HTR-8/SVneo (cell line): ENCODE measurements around the gene RPS14.
A peak's percentile ranks its signal among the peaks of the same experiment; 100 is the strongest.

ENCODE experiments used
- DNase-seq: peaks from one replicate; pipeline ENCODE4 v3.0.0; 2011; ENCODE audit warnings: low spot score, mixed read lengths; ENCODE audit not compliant: insufficient read length
- FAIRE-seq: peaks from 2 replicates; lab custom pipeline; 2011; peaks lifted over from hg19 to GRCh38; lab: Jason Lieb, UNC

Gene RPS14

DNA sequence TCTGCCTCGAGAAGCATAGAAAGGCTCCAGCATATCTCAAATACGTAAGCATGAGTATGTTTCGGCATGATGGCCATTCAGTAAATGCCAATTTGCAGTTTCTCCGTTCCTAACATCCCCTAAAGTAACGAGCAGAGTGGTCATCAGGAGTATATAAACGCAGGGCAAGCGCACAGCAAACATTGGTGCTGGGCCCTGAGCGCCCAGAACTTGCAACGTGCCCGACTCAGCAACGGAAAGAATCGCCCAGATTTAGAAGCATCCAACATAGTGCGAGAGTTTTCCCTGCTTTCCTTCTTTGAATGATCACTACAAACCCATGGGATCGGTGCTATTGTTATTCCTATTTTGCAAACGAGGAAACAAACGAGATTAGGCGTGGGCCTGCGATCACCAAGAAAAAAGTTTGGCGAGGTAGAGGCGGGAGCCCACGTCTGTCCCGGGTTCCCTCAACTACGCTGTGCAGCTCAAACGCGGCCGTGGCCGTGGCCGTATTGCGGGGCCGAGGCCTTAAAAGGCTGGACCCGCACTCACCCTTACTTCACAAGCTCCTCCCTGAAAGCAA is 505 bp downstream of the RPS14 start:
- no peak for FAIRE-seq
- DNase-seq, result peak; percentile 40

- DNase-seq (no peak), FAIRE-seq (no peak)
Observed at GRCh38 chr5:150448334-150448733, 1.2 kb downstream of the RPS14 start.

- no peak for FAIRE-seq
- DNase-seq, result no peak
Observed at GRCh38 chr5:150447188-150447587, 2.4 kb downstream of the RPS14 start.

DNA sequence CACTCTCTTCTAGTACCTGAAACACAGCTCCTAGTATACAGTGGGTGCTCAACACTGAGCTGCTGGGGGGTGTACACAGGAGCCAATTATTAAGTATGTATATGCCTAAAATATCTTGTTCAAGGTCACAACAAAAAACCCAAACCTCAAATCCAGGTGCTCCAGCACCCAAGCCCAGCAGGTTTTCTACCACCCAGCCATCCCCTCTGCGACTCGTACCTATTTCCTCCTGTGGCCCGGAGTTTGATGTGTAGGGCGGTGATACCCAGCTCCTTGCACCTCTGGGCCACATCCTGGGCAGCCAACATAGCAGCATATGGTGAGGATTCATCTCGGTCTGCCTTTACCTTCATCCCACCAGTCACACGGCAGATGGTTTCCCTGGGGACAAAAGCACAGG is 3.0 kb downstream of the RPS14 start:
- DNase-seq, result no peak
- no peak for FAIRE-seq

- FAIRE-seq, result no peak
- no peak for DNase-seq
Observed at GRCh38 chr5:150446088-150446487, 3.5 kb downstream of the RPS14 start.

DNA sequence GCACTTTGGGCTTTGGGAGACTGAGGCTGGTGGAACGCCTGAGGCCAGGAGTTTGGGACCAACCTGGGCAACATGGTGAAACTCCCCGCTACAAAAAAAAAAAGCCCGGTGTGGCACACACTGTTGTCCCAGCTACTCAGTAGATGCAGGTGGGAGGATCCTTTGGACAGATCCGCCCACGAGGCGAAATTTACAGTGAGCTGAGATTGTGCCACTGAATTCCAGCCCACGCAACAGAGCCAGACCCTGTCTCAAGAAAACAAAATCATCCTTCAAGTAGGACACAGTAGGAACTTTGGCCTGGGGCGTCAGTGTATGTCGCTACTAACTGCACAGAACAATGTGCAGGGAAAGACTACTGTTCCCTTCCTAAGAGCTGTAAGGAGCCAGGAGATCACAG is 4.8 kb downstream of the RPS14 start:
- DNase-seq (no peak), FAIRE-seq (no peak)

- FAIRE-seq, result no peak
- DNase-seq, result no peak
Observed at GRCh38 chr5:150443242-150444075, 6.1 kb downstream of the RPS14 start.

- no peak for FAIRE-seq
- DNase-seq, result no peak
Observed at GRCh38 chr5:150442699-150443080, 6.8 kb downstream of the RPS14 start.

DNA sequence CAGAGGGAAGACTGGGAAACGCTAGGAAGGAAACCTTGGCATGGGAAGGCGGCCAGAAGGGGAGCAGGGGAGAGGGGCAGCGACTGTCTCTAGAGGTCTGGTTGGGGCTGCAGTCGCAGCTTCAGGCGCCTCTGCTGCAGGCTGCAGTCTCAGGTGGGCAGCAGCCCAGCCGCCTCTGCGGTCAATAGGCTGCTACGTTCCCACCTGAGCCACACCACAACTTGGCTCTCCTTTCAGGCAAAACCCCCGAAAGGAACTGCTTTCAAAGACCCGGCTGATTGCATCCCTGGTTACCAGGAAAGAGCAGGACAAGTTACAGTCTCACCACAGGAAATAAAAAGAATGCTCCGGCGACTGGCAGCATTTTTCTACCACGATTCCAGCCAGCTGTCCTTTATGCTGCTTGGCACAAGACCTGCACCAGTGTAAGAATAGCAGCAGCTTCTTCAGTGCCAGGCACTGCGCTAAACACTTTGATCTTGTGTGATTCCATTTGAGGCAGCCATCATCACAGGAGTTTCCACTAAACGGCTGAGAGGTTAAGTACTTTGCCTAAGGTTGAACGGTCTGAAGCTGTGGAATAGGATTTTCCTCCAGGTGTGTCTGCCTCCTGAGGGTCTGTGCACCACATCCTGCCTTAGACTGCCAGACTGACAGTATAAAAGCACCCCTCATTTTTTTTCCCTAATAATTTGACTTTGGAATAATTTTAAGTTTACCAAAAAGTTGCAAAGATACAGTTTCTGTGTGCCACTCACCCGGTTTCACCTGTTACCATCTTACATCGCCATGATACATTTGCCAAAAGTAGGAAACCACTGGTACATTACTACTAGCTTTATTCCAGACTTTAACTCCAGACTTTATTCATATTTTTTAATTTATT is 7.5 kb downstream of the RPS14 start:
- DNase-seq (no peak), FAIRE-seq (no peak)

GRCh38 chr5:150440948-150441812 is 8.4 kb downstream of the RPS14 start:
- FAIRE-seq (no peak), DNase-seq (no peak)

DNA sequence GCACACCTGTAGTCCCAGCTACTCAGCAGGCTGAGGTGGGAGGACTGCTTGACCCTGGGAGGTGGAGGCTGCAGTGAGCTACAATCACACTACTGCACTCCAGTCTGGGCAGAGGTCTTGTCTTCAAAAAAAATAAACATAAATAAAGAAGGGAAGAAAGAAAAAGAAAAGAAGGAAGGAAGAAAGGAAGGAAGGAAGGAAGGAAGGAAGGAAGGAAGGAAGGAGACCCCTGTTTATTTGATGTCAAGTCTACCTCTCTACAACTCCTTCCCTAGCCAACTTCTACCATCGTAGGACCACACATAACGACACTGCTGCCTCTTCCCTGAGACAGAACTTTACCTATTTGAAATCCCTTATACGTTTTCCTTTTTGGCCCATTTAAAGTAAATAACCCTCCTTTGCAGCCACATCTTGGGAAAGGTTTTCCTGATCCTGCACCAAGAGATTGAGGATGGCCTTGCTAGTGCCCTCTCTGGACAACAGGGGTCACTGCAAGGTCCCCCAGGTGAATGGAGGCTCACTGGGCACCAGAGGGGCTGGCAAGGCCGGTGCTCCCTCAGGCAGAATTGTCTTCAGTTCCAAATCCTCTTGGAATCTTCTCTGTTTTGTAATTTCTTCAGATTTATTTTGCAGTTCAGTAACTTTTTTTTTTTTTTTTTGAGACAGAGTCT is 10.5 kb downstream of the RPS14 start:
- DNase-seq, result peak; percentile 41
- no peak for FAIRE-seq

- DNase-seq (peak; percentile 89), FAIRE-seq (peak; percentile 68)
Observed at GRCh38 chr5:150436141-150436680, 13.3 kb downstream of the RPS14 start.

- FAIRE-seq (no peak), DNase-seq (peak; percentile 74)
Observed at GRCh38 chr5:150434464-150434863, 15.1 kb downstream of the RPS14 start.

GRCh38 chr5:150431574-150431973 is 18.0 kb downstream of the RPS14 start:
- no peak for FAIRE-seq

GRCh38 chr5:150431048-150431447 is 18.5 kb downstream of the RPS14 start:
- DNase-seq (no peak), FAIRE-seq (no peak)

More at GRCh38 chr5:150431574-150431973, 18.0 kb downstream of the RPS14 start:
- DNase-seq, result no peak

GRCh38 chr5:150429410-150429873 is 20.1 kb downstream of the RPS14 start:
- DNase-seq (no peak), FAIRE-seq (no peak)

DNA sequence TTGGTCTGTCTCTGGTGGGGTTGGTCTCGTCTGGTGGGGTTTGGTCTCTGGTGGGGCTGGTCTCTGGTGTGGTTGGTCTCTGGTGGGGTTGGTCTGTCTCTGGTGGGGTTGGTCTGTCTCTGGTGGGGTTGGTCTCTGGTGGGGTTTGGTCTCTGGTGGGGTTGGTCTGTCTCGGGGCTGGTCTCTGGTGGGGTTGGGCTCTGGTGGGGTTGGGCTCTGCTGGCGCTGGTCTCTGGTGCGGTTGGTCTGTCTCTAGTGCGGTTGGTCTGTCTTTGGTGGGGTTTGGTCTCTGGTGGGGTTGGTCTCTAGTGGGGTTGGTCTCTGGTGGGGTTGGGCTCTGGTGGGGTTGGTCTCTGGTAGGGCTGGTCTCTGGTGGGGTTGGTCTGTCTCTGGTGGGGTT is 20.6 kb downstream of the RPS14 start:
- DNase-seq, result no peak
- FAIRE-seq, result no peak

DNA sequence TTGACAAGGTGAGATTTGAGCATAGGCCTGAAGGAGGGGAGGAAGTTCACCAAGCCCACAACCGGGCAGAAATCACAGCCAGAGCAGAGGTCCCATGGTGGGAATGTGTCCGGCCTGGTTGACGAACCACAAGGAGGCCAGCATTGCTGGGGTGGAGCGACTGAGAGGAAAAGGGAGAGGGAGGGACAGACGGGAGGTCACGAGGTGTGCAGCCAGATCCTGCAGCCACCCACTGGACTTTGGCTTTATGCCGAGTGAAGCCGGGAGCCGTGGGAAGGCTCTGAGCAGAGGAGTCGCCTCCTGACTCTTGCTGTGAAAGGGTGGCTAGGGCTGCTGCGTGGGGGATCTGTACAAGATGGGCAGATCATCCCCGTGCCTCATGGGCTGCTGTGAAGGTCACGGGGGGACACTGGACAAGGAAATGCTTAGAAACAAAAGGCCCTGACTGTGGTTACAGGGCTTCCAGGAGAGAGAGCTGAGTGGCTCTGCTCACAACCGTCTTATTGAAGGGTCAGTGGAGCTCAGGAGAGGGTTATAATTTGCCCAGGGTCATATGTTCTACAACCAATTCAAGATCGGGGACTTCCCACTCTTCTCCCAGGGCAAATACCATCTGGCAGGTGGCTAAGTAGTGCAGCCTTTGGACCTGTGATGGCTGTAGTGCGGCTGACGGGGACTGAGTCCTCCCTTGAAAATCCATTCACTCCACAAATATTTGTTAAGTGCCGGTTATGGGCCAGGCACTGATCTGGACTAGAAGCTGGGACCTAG is 21.2 kb downstream of the RPS14 start:
- no peak for FAIRE-seq
- no peak for DNase-seq
